CD4-positive, alpha-beta T cell treated with Interleukin-21 for 1 hour (primary cell): ENCODE measurements around the gene EHMT1.

Experiments
- DNase-seq: peaks from one replicate; pipeline ENCODE4 v3.0.0-alpha.2; 2020

EHMT1 gene

GRCh38 chr9:137618105-137619067 is at the start of gene EHMT1:
Gene EHMT1, plus strand, starts transcription at chr9:137619005. Its CDS starts 24 bp downstream, at chr9:137619029.
- DNase-seq = peak; percentile 91

DNA sequence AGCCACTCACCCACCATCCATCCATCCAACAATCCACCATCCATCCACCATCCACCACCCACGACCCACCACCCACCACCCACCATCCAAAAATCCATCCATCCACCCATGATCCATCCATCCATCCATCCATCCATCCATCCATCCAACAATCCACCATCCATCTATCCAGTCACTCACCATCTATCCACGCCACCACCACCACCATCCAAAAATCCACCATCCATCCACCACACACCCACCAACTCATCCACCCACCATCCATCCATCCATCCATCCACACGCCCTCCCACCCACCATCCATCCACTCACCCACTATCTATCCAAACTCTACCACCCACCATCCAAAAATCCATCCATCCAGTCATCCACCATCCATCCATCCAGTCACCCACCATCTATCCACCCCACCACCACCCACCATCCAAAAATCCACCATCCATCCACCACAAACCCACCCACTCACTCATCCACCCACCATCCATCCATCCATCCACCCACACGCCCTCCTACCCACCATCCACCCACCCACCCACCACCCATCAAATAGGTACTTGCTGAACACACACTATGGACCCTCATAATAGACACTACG is 49.1 kb upstream of the EHMT1 start:
- no peak for DNase-seq

- DNase-seq = no peak
Measured at GRCh38 chr9:137570566-137570965, 48.2 kb upstream of the EHMT1 start.

DNA sequence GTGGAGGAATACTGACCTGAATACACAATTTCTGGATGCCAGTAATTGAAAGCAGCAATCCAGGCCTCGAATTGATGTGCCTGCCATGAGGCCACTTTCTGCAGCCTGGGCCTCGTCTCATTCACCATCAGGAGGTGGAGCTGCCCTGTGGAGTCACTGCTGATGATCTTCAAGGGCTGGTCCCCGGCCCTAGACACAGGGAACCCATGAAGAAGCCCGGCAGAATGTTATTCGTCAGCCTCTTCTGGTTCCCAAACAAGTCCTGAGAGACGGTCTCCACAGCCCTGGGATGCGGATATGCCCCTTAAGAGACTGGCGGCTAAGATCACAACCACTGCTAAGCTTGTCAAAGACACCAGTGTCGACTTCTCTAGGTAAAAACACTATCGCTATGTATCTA is 44.6 kb upstream of the EHMT1 start:
- no peak for DNase-seq

DNA sequence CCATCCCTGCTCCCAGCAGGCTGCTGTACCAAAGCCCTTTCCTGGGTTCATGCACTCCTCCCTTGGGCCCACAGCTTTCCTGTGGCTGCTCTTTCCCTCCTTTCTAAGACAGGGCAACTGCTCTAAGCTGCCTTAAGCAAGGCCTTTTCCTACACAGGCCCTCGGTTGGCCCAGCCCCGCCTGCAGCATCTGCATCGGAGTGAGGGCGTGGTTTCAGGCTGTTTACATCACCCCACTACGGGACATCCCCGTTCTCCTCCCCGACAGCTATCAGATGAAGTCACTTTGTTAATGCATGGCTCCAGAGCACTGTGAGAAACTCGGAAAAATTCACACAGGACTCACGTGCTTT is 43.5 kb upstream of the EHMT1 start:
- DNase-seq = peak; percentile 34

GRCh38 chr9:137575716-137576411 is 42.9 kb upstream of the EHMT1 start:
- DNase-seq = no peak

DNA sequence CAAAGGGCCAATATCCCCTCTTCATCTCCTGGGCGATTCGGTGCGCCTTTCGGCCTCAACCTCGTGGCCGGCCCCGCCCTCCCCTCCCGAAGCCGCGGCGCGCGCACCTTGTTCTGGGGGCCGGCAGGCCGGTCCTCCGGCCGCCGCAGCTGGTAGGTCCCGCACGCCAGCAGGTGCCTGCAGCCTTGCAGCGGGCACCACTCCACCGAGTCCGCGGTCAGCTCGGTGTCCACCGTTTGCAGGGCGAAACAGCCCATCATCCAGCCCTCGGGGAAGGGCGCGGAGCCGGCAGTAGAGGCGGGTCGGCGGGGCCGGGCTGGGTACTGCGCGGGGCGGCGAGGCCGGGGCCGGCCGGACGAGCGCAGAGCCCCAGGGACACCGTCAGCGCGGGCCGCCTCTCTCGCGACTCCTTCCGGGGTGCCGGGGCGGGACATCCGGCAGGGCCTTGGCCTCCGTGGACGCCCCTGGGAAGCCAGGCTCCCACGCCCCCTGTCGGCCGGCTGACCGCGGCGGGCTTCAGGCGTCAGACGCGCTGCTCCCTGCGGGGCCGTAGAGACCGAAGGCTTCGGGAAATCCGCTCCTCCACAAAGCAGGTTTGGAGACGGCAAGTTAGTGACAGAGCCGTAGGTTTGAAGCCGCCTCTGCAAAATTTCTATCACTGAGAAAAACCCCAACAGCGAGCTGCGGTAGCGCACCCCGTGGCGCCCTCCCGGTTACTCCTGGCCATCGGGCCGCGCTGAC is 40.1 kb upstream of the EHMT1 start, which contains the start of gene DPH7:
TSS of gene DPH7 (minus strand) at position 408 of the 741 bp plus-strand sequence. CDS start at position 260, 148 bp downstream.
- peak; percentile 94 for DNase-seq

GRCh38 chr9:137579259-137579604 is 39.6 kb upstream of the EHMT1 start:
- no peak for DNase-seq

- DNase-seq = no peak
Measured at GRCh38 chr9:137580209-137580953, 38.4 kb upstream of the EHMT1 start.

DNA sequence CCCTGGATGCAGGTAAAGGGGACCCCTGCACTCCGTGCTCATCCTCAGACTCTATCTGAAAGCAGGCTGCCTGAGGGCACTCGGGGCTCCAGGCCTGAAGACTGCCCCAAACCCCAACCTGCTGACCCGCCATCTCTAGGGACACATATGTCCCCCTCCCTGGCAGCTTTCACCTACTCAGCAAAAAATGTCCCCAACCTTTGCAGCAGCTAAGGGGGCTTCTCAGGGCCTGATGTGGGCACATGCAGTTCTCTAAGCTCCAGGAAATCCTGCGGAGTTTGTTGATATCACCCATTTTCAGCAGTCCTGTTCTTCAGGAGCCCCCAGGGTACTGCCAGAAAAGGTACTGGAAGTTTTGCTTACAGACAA is 37.9 kb upstream of the EHMT1 start:
- DNase-seq = no peak

DNA sequence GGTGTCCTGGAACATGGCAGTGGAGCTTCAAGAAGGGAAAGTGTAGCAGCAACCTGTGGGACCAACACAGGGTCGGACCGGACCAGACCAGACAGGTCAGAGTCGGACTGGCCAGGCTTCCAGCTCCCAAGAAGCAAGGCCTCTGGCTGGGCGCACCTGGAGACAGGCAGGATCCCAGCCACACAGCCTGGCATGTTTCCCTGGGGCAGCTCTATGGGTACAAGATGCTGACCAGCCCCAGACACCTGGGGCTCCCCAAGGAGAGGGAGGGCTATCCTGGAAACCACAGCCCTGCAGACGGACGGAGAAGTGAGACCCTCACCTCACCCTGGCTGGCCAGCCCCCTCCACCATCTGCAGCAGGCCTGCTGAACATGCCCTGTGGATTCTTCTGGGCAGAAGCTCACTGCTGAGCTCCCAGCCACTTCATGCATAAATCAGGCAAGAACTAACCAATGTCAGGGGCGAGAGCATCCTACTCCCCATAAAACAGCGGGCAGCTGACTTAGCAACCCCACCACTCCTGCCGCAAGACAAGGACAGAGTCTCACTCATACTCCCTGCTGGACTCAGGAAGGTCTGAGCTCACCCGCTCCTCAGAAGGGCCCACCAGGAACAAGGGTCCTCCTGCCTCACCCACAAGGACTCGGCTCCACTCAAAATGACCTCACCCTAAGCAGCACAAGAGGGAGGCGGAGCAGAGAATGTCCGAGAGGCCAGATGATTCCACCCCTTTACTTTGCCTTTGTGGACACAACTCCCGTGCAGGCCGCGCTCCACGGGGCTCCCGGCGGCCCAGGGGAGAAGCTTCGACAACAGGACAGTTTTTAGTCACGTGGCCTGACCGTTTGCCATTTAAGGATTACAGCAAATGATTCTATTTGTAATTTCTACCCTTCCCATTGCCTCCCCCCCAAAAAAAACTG is 37.2 kb upstream of the EHMT1 start:
- DNase-seq = no peak

DNA sequence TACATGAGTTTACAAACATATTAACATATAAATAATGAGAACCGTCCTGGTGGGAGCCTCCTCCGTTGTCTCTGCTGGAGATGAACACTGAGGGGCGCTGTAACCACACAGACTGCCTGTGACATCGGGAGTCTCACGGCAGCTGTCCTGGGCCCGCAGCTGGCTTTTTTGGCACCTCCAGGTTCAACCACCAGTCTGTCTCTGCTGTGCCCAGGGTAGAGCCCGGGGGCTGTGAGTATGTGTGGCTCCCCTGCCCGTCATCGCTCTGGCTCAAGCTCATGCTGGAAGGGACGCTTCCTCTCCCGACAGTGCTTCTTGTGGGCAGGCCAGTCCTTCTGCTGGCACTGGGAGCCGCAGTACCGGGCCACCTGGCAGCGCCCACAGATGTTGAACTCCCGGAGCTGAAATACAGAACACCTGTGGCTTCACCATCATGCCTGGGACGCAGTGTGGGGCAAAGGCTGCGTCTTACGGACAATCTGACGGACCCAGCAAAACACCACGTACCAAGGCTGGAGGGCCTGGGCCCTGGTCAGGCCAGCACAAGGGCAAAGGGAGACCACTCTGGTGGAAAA is 36.4 kb upstream of the EHMT1 start:
- DNase-seq = no peak

GRCh38 chr9:137583347-137583746 is 35.5 kb upstream of the EHMT1 start:
- DNase-seq = no peak

GRCh38 chr9:137583957-137584356 is 34.8 kb upstream of the EHMT1 start:
- no peak for DNase-seq

GRCh38 chr9:137586854-137587253 is 32.0 kb upstream of the EHMT1 start:
- DNase-seq = no peak

DNA sequence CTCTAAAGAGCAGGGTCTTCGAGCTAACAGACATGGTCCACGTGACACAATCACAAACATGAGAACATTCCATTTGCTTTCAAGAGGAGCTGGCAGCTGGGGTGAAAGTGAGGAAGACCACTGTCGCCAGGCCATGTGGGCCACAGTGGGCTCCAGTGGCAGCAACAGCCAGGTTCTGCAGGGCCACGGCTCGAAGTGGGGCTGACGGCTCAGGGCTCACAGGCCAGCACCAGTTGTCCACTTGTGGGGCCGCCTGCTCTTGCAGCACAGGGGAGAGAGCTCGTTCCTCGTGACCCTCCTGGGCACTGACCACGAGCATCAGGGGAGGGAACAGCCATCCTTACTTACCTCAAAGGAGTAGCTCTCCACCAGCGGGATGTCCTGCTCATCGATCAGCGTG is 30.5 kb upstream of the EHMT1 start:
- no peak for DNase-seq

- no peak for DNase-seq
Measured at GRCh38 chr9:137588891-137589290, 29.9 kb upstream of the EHMT1 start.

- no peak for DNase-seq
Measured at GRCh38 chr9:137589441-137590122, 29.2 kb upstream of the EHMT1 start.

- no peak for DNase-seq
Measured at GRCh38 chr9:137590123-137590468, 28.7 kb upstream of the EHMT1 start.
